HG03103 (cell line): ENCODE results near the gene MRTFB.

ENCODE experiments used
- ATAC-seq: cut with Tn5 transposase; IDR thresholded peaks from one replicate; pipeline ENCODE4 v1.9.1; 2021; ENCODE audit warnings: low read depth; ENCODE audit not compliant: unreplicated experiment

Gene MRTFB

DNA sequence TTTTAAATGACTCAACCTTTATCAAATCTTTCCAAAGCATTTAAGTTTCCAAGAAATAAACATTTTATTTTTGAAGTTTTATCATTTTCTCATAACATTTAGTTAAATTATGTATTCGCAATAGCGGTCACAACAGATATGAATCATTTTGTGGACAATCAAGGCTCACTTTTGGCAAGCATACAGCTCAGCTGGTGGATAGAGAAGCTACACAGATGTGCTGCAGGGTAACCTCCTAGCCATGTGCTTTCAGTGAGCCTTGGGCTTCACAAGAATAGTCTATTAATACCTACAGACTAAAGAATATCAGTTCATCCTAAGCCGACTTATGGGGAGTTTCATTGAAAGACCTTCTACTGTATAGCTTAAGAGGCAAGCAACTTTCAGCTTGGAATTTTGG is 144.8 kb downstream of the MRTFB start:
- no peak for ATAC-seq

DNA sequence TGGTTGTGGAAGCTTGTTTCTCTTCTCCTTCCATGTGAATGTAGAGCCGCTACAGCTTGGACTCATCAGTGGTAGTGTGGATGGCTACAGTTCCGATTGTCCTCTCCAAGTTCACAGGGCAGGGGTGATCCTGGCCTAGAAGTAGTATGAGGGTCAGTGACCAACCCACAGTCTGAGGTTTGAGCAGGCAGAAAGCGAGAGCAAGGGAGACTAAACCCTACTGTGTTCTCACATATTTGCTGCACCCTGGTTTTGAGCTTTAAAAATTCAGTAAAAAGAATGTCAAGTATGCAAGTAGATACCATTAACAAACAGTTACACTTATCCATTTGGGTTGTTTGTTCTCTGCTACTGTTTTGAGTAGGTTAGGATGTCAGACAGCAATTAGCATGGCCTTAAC is 148.9 kb downstream of the MRTFB start:
- ATAC-seq: no peak

DNA sequence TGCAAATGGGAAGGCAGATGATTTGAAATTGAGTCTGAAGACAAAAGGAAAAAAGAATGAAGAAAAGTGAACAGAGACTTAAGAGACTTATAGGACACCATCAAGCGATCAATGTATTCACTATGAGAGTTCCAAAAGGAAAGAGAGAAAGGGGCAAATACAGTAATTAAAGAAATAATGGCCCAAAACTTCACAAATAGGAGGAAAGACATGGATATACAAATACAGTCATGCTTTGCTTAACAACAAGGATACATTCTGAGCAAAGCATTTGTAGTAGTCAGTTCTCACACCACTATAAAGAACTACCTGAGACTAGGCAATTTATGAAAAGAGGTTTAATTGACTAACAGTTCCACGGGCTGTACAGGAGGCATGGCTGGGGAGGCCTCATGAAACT is 152.5 kb downstream of the MRTFB start:
- no peak for ATAC-seq

DNA sequence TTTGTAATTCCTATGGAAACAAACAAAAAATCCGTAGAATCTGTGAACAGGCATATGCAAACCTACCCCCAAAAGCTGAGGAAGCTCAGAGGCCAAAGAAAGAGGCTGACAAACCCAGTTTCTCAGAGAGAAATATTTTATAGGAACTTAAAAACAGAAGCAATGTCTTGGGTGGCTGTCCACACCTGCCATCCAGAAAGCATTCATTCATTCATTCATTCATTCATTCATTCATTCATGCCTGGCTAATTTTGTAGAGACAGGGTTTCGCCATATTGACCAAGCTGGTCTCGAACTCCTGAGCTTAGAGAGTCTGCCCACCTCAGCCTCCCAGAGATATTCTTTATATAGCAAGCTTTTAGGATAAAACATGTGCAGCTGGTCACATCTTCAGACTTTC is 154.3 kb downstream of the MRTFB start:
- ATAC-seq: no peak

DNA sequence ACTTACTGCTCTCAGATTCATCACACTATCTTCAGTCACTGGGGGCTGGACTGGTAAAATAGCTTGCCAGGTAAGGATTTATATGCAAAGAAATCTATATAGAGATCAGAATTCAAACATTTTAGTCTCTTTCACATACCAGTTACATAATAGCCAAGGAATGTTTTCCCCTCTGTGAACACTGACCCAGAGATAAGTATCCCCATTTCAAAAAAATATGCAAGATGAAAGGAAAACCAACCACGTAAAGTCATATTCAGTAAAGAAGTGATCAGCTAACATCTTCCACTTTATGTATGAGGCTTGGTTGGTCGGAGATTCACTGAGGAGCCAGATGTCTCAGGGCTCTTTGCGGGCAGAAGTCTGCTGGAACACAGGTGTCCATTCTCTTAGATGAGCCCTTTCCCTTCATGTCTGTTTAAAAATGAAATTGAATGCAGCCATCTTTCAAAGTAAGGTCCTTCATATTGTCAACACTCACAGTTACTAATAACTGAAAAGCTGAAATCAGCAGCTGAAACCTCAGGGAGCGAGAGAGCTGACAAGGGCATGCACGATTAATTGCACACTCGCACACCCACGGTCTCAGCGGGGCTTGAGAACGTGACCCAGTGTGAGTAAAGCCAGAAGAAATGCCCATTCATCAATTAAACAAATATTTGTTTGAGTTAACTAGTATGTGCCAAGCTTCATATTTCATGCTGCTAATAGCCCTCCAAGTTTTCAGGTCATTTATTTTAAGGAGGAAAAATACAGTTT is 161.2 kb downstream of the MRTFB start:
- no peak for ATAC-seq

DNA sequence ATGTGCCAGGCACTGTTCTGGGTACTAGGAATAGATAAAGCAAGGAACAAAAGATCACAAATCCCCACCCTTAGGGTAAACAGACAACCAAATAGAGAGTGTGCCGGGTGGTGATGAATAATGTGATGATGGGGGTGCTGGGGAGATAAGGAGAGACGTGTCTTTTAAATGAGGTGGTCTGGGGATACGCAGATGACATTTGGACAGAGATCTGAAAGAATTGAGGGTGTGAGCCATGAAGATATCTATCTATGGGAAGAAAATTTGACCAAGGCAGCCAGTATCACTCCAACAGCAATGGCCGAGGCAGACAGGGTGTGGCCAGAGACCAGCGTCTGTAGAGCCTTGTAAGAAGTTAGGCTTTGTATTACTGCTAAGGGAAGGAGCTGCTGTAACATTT is 165.3 kb downstream of the MRTFB start:
- ATAC-seq: no peak

DNA sequence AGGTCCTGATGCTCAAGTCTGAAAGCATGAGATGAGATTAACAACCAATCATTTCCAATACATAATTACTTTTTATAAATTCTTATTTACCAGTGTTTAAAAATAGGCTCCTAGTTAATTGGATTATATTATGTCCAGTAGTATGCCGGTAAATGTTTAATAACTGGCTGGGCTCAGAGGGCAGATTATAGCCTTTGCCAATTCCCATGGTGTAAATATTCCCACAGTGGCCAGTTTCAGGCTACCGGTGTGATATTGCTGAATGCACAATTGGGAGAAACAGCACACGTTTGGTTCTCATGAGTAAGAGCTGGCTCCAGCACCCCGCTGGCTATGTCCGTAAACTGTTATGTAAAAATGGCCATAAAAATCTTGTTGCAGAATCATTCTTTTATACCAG is 167.6 kb downstream of the MRTFB start:
- no peak for ATAC-seq

DNA sequence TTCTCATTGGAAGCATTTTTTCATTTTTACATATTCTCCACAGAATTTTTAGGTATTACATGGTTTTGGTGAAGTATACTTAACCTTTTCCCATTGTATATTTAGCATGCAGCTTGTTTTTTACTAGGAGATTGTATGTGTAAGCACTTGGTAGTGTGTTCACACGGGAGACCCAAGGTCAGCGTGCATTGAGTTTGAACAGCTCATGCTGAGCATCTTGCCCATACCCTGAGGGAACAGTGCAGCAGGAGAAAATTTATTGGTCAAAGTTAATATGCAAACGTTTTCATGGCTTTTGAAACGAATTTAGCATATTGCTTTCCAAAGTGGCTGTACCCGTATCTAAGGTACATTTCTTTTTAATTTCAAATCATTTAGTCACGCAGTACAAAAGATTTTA is 168.7 kb downstream of the MRTFB start:
- ATAC-seq: no peak

DNA sequence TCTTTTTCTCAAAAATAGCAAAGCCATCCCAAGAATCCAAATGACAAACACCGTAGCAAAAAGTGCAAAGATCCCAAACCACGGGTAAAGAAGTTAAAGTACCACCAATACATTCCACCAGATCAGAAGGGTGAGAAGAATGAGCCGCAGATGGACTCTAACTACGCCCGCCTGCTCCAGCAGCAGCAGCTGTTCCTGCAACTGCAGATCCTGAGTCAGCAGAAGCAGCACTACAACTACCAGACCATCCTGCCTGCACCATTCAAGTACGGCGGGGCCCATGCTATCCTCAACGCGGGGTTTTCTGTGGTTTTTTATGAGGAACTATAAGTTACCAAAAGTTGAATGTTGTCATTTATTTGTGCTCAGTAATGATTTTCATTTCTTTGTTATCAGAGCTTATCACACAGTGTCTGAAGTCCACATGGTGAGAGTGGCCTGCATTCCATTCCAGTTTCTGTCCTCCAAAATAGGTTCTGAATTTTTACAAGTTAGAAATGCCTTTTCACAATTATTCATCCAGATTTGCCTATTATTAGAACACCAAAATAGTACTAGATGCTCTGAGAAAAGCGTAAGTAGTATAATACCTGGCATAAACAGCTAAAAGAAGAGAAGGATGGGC is 169.2 kb downstream of the MRTFB start:
- no peak for ATAC-seq

DNA sequence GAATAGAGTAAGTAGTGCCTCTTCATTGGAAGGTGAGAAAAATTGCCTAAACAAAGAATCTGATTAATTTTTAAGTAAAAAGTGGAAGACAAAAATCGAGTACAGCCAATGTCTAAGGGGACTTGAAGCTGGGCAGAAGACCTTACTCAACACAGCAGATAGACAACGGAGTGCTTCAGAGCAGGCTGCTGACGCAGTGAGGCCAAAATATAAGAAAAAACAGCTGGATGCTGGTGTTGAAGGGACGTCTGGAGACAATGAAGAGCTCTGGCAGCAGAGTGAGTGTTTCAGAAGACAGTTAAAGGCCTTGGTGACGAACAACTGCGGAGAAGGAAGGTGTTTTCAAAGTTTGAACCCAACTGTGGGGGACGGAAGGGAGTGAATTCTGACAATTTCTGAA is 169.8 kb downstream of the MRTFB start:
- no peak for ATAC-seq

DNA sequence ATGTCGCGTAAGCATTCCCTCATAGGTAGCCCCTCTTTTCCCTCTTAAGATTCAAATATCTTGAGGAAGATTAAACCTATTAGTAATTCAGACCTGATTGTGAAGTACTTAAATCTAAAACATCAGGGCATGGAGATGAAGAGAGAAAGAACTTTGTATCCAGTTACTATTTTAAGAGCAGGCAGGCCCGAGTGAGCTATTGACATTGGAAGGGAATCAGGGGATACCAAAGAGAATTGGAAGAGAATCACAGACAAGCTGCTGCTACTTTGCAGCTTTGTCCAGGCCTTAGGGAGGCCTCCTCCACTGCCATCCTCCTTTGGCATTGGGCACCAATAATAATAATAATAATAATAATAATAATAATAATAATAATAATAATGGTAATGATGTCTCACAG is 170.5 kb downstream of the MRTFB start:
- no peak for ATAC-seq

DNA sequence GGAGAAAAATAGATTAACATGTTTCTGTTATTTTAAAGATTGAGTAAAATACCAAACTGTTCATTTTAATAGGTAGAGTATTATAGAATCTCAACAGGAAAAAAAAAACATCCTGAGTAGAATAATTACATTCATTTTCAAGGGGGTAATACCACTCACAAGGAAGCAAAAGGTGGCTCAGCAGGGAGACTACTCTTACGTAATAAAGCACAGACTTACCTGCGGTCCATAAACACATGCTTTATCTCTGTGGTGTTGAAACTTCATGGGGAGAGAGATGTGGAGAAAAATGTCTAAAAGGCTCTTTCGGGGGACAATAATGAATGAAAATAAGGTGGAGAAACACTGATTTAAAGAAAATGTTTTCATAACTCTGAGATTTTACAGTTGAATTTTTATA is 171.7 kb downstream of the MRTFB start:
- ATAC-seq: no peak

DNA sequence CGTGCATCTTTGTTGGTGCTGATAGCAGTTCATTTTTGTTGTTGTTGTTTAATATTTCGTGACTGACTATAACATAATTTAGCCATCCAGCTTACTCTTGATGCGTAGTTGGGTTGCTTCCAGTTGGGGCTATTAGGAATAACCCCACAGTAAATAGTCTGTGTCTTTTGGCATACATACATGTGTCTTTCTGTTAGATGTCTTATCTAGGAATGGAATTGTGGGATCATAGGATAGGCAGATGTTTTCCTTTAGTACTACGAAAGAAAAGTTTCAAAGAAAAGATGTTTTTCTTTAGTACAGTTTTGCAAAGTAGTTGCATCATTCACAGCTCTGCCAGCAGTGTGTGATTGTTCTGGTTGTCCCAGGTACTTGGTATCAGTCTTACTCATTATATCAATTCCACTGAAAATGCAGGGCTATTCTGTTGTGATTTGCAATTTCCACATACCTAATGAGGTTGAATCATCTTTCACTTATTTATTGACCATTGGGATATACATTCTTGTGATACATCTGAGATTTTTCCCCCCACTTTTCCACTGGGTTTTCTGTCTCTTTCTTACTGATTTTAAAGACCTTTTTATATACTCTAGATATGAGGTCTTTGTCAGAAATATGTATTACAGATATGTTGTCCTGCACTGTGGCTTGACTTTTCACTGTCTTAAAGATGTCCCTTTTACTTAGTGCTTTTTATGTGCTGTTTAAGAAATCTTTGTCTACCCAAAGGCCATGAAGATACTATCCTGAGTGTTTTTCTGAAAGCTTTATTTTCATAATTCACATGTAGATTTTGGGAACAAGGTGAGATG is 173.3 kb downstream of the MRTFB start:
- no peak for ATAC-seq

DNA sequence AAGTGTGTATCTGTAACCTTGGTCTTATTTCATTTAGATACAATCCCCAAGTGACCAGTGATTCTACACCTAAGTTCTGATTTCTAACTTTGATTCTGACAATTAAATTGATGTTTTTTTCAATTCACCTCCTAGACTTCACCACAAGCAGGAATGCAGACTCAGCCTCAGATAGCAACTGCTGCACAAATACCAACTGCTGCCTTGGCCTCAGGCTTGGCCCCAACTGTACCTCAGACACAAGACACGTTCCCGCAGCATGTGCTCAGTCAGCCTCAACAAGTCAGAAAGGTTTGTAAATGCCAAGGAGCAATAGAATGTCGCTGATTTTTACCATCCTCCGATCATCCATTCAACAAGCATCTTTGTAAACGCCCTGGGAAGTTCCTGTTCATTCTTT is 177.7 kb downstream of the MRTFB start:
- ATAC-seq: no peak

DNA sequence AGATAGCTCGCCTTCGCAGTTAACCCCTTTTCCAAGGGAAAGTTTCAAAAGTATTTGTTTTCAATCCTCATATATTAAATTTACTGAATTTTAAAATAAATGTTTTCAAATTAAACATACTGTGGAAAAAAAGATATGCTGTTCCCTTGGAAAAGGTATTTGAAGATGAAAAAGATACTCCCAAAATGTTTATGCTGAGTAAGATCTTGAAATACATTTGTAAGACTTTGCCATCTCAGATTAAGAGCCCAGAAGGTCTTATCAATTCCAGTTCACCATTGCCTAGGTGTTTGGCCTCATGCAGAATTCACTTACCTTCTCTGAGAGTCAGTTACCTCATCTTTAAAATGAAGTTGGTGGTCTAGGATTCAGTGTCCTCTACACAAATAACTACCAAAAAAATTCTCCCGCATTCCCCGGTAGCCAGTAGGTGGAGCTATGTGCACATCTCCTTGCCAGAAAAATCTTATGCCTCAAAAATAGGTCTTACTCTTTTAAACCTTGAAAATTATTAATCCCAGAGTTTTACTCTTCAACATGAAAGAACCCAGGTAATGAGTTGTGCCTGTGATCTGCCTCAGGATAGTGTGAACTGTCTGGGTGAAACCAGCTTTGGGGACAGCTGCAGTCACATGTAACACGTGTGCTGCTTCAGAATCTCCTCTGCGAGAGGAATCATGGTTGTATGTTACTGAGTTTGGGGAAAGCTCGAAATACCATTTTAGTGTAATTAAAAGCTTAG is 178.3 kb downstream of the MRTFB start:
- ATAC-seq: no peak

DNA sequence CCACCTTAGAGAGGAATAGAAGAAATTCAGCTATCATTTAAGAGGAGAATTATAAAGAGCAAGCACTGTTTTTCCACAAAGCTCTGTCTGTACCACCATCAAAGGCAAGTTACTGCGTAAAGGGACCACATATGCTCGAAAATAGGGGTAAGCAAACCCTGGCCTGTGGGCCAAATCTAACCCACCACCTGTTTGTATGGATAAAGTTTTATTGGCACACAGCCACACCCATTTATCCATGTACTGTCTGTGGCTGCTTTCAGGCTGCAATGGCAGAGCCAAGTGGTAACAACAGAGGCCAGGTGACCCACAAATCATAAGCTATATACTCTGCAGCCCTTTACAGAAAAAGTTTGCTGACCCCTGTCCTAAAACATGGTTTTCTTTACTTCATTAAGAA is 180.3 kb downstream of the MRTFB start:
- ATAC-seq: no peak

DNA sequence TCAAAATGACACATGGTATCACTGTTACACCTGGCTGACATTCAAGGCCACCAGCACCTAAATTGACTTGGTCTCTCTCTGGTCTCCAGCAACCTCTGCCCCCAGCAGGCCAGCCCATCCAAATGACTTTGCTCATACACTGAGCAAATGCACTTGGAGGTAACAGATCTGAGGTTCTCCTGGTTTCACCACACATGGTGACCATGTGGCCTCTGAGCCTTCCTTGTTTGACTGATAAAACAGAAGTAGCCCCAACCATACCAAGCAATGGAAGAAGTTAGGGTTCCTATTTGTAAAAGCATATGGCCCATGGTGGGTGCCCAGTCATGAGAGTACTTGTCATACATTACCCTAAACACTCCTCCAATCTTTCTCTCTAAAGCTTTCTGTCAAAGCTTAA is 181.7 kb downstream of the MRTFB start:
- no peak for ATAC-seq

DNA sequence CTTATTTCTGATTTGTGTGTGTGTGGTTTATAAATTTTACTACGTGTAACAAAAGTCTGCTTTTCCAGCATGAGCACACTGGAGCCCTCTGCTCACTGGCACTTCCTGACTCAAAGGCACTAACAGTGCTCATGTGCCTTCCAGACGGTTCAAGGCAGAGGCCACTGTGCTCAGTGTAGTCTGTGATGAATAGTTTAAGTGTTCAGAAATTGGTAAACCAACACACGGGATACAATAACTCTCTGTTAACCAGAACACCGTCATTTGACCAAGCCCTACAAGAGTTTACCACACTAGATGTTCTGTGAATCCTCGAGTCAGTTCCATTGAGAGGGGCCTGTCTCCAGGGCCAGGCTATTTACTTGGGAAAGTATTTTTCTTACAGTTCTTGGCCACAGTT is 191.9 kb downstream of the MRTFB start:
- no peak for ATAC-seq

DNA sequence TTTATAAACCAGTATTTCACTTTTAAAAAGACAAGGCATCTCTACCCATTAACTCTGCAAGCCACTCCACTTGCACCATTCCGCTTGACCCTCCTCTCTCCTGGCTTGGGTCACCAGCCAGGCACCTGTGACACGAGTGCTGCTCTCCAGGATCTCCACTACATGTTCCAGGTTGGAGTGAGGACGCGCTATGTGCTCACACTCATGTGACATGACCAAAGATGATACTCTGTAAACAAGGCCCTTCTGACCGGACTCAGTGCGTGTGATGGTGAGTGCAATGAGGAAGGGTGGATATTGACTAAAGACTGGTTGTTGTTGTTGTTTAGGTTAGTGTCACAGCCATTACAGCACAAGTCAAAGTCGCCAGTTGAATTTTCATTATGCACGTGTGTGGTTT is 192.7 kb downstream of the MRTFB start:
- ATAC-seq: no peak

DNA sequence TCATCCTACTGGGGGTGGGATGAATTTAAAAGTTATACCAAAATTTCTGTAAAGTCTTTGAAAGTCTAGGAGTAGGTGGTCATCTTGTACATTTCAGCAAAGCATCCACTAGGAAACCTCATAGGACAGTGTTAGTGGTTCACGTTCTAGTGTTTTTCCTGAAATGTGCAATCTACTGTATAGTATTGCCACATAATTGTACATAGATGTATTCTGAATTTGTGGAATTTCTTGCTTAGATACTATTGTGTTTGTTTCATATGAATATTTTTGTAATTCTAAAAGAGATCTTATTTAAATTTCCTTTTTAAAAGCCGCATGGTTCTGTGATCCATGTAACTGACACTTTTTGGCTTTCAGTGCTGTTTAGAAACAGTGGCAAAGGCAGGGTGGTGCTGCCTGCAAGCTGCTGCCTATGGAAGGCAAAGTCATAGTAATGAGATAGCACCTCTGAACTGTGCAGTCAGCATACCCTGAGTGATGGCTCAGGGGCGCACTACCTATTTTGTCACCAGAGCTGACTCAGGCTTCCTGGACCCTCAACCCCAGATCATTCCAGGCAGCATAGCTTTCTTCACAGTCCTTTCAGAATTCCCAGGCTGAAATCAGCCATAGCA is 193.3 kb downstream of the MRTFB start:
- ATAC-seq: no peak

DNA sequence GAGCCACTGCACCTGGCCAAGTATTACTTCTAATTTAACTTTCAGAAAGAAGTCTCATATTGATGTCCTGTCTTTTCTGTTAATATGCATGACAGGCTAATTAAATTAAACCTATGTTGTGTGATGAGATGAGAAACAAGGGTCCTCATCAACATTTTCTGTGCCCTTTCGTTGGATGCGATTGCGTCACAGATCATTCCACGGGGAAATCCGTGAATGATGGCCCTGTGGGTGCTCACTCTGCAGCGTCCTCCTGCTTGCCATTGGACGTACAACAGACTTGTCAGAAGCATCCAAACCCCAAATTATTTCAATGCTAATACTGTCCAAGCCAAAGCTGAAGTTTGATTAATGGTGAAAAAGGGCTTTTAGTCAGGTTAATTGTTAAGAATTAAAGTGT is 197.0 kb downstream of the MRTFB start:
- ATAC-seq: no peak
